ENCODE measurements around the gene CUTA. TPM values are rescaled to one million over a fixed set of nuclear protein-coding genes. Genes with fewer than 3 reads are reported as not detected.

Gene CUTA
- total RNA-seq, 1 donor from 2014 or later, result 384 TPM

DNA sequence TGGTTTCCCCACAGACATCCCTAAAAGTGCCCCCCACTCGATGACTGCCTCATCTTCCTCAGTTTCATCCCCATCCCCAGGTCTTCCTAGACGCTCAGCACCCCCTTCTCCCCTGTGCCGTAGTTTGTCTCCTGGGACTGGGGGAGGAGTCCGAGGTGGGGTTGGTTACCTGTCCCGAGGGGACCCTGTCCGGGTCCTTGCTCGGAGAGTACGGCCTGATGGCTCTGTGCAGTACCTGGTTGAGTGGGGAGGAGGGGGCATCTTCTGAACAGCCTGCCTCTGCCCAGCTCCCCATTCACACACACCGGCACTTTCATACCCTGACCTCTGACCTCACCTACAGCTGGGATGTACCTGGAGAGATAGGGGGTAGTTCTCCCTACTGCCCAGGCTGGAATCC, 2.1 kb downstream of the CUTA start:
- TF ChIP-seq, protein P1, sequence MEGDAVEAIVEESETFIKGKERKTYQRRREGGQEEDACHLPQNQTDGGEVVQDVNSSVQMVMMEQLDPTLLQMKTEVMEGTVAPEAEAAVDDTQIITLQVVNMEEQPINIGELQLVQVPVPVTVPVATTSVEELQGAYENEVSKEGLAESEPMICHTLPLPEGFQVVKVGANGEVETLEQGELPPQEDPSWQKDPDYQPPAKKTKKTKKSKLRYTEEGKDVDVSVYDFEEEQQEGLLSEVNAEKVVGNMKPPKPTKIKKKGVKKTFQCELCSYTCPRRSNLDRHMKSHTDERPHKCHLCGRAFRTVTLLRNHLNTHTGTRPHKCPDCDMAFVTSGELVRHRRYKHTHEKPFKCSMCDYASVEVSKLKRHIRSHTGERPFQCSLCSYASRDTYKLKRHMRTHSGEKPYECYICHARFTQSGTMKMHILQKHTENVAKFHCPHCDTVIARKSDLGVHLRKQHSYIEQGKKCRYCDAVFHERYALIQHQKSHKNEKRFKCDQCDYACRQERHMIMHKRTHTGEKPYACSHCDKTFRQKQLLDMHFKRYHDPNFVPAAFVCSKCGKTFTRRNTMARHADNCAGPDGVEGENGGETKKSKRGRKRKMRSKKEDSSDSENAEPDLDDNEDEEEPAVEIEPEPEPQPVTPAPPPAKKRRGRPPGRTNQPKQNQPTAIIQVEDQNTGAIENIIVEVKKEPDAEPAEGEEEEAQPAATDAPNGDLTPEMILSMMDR (IDR thresholded peaks at IDR 0.05; ENCODE audit: partially characterized antibody, unreplicated experiment), result no peak
- DNase-seq, result no peak
- peaks cover 14% of the 10 kb centered on the region for H3K9me3 Mint-ChIP-seq (ENCODE audit: unreplicated experiment)
- peak overlapping the region; percentile 97 for H3K4me3 Mint-ChIP-seq (ENCODE audit: unreplicated experiment)
- no peaks in the 10 kb centered on the region for H3K36me3 Mint-ChIP-seq (ENCODE audit: unreplicated experiment)
- H3K4me1 Mint-ChIP-seq (ENCODE audit: low read depth, unreplicated experiment), result peaks cover 39% of the 10 kb centered on the region
- peak overlapping the region; percentile 60 for H3K27ac Mint-ChIP-seq (ENCODE audit: unreplicated experiment)
- H3K27me3 Mint-ChIP-seq (ENCODE audit: unreplicated experiment), result peaks cover 24% of the 10 kb centered on the region

DNA sequence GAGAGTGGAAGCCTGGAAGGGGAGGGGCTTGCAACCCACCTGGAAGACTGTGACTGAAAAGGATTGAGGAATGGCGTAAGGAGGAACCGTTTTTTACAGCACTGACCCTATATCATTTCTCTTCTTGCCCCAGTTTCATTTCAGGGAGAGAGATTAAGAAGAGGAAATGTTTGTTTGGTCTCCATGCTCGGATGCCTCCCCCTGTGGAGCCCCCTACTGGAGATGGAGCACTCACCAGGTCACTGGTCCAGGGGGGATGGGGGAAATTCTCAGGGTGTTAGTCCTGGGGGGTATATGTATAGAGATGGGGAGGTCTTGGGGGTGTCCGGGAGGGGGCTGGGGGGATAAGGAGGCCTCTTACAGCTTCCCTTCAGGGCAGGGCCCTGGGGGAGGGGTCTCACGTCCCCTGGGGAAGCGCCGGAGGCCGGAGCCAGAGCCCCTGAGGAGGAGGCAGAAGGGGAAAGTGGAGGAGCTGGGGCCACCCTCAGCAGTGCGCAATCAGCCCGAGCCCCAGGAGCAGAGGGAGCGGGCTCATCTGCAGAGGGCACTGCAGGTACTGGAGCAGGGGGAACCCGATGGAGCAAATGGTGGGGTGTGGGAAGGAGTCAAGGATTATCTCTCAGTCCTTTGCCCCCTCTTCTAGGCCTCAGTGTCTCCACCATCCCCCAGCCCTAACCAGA, 3.2 kb downstream of the CUTA start:
- Mint-ChIP-seq H3K4me1 (ENCODE audit: low read depth, unreplicated experiment) (peaks cover 39% of the 10 kb centered on the region), H3K27me3 (ENCODE audit: unreplicated experiment) (peaks cover 23% of the 10 kb centered on the region), H3K4me3 (ENCODE audit: unreplicated experiment) (peak overlapping the region; percentile 49), H3K27ac (ENCODE audit: unreplicated experiment) (peak overlapping the region; percentile 43), H3K9me3 (ENCODE audit: unreplicated experiment) (peaks cover 14% of the 10 kb centered on the region), H3K36me3 (ENCODE audit: unreplicated experiment) (no peaks in the 10 kb centered on the region)
- DNase-seq, result no peak
- TF ChIP-seq, protein P1 (IDR thresholded peaks at IDR 0.05; ENCODE audit: partially characterized antibody, unreplicated experiment), result peak; percentile 49

DNA sequence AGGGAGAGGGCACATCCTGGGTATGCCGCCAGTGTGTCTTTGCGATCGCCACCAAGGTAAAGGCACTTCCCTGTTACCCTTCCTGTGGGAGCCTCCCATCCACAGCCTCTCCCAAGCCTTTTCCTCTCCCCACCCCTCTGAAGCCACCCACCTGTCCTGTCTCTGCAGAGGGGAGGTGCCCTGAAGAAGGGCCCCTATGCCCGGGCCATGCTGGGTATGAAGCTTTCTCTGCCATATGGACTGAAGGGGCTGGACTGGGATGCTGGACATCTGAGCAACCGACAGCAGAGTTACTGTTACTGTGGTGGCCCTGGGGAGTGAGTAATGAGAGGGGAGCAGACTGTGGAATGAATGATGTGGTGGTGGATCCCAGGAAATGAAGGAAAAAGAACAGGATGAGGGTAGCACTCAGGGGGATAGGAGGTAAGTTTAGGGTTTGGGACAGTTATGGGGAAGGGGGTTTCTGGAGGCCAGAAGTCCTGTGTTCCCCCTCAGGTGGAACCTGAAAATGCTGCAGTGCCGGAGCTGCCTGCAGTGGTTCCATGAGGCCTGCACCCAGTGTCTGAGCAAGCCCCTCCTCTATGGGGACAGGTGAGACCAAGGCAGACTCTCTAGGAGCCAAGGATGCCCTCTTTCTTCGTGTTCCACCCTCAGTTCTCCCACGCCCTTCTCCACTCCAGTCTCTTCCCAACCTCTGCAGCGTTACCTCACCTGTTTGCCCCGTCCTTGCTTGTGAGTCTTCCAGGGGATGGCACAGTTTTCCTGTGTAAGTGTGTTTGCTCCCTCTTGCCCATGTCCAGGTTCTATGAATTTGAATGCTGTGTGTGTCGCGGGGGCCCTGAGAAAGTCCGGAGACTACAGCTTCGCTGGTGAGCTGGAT, 4.4 kb downstream of the CUTA start:
- Mint-ChIP-seq H3K27me3 (ENCODE audit: unreplicated experiment) (peaks cover 21% of the 10 kb centered on the region), H3K36me3 (ENCODE audit: unreplicated experiment) (no peaks in the 10 kb centered on the region), H3K4me1 (ENCODE audit: low read depth, unreplicated experiment) (peaks cover 31% of the 10 kb centered on the region), H3K27ac (ENCODE audit: unreplicated experiment) (peak overlapping the region; percentile 66), H3K9me3 (ENCODE audit: unreplicated experiment) (peaks cover 11% of the 10 kb centered on the region), H3K4me3 (ENCODE audit: unreplicated experiment) (peak overlapping the region; percentile 63)
- DNase-seq, result no peak
- TF ChIP-seq, protein P1 (IDR thresholded peaks at IDR 0.05; ENCODE audit: partially characterized antibody, unreplicated experiment), result no peak

- peaks cover 6% of the 10 kb centered on the region for H3K9me3 Mint-ChIP-seq (ENCODE audit: unreplicated experiment)
- H3K27me3 Mint-ChIP-seq (ENCODE audit: unreplicated experiment), result peaks cover 20% of the 10 kb centered on the region
- no peaks in the 10 kb centered on the region for H3K36me3 Mint-ChIP-seq (ENCODE audit: unreplicated experiment)
- peaks cover 29% of the 10 kb centered on the region for H3K4me1 Mint-ChIP-seq (ENCODE audit: low read depth, unreplicated experiment)
- no peak for DNase-seq
- H3K27ac Mint-ChIP-seq (ENCODE audit: unreplicated experiment), result peak overlapping the region; percentile 88
- TF ChIP-seq, protein P1 (IDR thresholded peaks at IDR 0.05; ENCODE audit: partially characterized antibody, unreplicated experiment), result no peak
- peak overlapping the region; percentile 79 for H3K4me3 Mint-ChIP-seq (ENCODE audit: unreplicated experiment)
Measured at GRCh38 chr6:33412140-33413009, 5.5 kb downstream of the CUTA start.

Data from glutamatergic neuron (in vitro differentiated cells).